PC-9 (cell line): ENCODE results near the gene CERKL. TPM values are rescaled to one million over a fixed set of nuclear protein-coding genes. Genes with fewer than 3 reads are reported as not detected.

ENCODE experiments used
- BruUV-seq: library from RNA; stranded (reverse); fragments of 400-500 nt; replicated peaks from 2 replicates; lab custom pipeline; 2021; lab: Mats Ljungman, UMichigan
- CTCF ChIA-PET: fragments of 300-600 bp; sonication (Branson Sonifier 250); formaldehyde crosslinking; loops from one replicate; lab custom pipeline; 2022; ENCODE audit warnings: antibody characterized with exemption; lab: Charles Lee
- POLR2A ChIA-PET: fragments of 300-600 bp; sonication (Branson Sonifier 250); formaldehyde crosslinking; loops from one replicate; lab custom pipeline; 2022; ENCODE audit warnings: antibody characterized with exemption; ENCODE audit not compliant: unreplicated experiment; lab: Charles Lee
- DNase-seq, 2 experiments: peaks; one replicate each; pipeline versions ENCODE4 v3.0.0 to v3.0.0-alpha.2; 2015 to 2022; ENCODE audit warnings: mixed read lengths in 1 of 2
- H2AFZ ChIP-seq: fragments of 200-600 bp; sonication (generic); 2 replicates; pipeline ENCODE4 v1.8.1; 2017; ENCODE audit warnings: antibody characterized with exemption
- H3F3A ChIP-seq: fragments of 200-600 bp; sonication (generic); 2 replicates; pipeline ENCODE4 v1.8.1; 2017; ENCODE audit warnings: antibody characterized with exemption, mild to moderate bottlenecking, low read depth; ENCODE audit not compliant: insufficient read depth
- H3K27ac ChIP-seq: fragments of 200-600 bp; sonication (generic); 2 replicates; pipeline ENCODE4 v1.6.1; 2016; ENCODE audit warnings: mixed run types
- H3K27me3 ChIP-seq: fragments of 200-600 bp; sonication (generic); 2 replicates; pipeline ENCODE4 v1.6.1; 2016; ENCODE audit warnings: low read depth, mixed run types; ENCODE audit not compliant: insufficient read depth
- H3K36me3 ChIP-seq: fragments of 200-600 bp; sonication (generic); 2 replicates; pipeline ENCODE4 v1.6.1; 2016; ENCODE audit warnings: low read depth, mixed run types
- H3K4me1 ChIP-seq: fragments of 200-600 bp; sonication (generic); replicated peaks from 2 replicates; pipeline ENCODE4 v1.6.1; 2016; ENCODE audit warnings: mixed run types; ENCODE audit not compliant: insufficient read depth
- H3K4me2 ChIP-seq: fragments of 200-600 bp; sonication (generic); 2 replicates; pipeline ENCODE4 v1.6.1; 2017; ENCODE audit warnings: mixed run types
- H3K4me3 ChIP-seq: fragments of 200-600 bp; sonication (generic); 2 replicates; pipeline ENCODE4 v1.6.1; 2016; ENCODE audit warnings: mixed run types
- H3K79me2 ChIP-seq: fragments of 200-600 bp; sonication (generic); 2 replicates; pipeline ENCODE4 v1.6.1; 2017; ENCODE audit warnings: low read depth, mixed run types
- H3K9me2 ChIP-seq: fragments of 200-600 bp; sonication (generic); 2 replicates; pipeline ENCODE4 v1.8.1; 2017; ENCODE audit warnings: mild to moderate bottlenecking; ENCODE audit not compliant: insufficient read depth
- H3K9me3 ChIP-seq: fragments of 200-600 bp; sonication (generic); 2 replicates; pipeline ENCODE4 v1.8.1; 2016; ENCODE audit warnings: low read depth; ENCODE audit not compliant: insufficient read depth
- H4K20me1 ChIP-seq: fragments of 200-600 bp; sonication (generic); 2 replicates; pipeline ENCODE4 v1.8.1; 2017; ENCODE audit not compliant: insufficient read depth
- EZH2 ChIP-seq: fragments of 200-600 bp; sonication (generic); IDR thresholded peaks from 2 replicates; pipeline ENCODE4 v1.8.0; 2017; ENCODE audit warnings: antibody characterized with exemption, low read depth
- intact Hi-C: fragments of 100-400 bp; cut with micrococcal nuclease; formaldehyde crosslinking; loops from one replicate; pipeline ENCODE4 v1.10.0; 2022; ENCODE audit not compliant: unreplicated experiment
- total RNA-seq: library from RNA; stranded (reverse); gene quantifications from 2 replicates; pipeline ENCODE4 v1.2.3, GENCODE V29; 2021
- TF ChIP-seq, protein P1 (sequence below): fragments of 200-600 bp; sonication (generic); conservative IDR thresholded peaks from 2 replicates; pipeline ENCODE4 v1.6.1; 2017; ENCODE audit warnings: mixed run types, antibody characterized with exemption, mild to moderate bottlenecking, moderate library complexity

Gene CERKL
- total RNA-seq, 1 experiment from 2014 or later = 1.6 TPM

DNA sequence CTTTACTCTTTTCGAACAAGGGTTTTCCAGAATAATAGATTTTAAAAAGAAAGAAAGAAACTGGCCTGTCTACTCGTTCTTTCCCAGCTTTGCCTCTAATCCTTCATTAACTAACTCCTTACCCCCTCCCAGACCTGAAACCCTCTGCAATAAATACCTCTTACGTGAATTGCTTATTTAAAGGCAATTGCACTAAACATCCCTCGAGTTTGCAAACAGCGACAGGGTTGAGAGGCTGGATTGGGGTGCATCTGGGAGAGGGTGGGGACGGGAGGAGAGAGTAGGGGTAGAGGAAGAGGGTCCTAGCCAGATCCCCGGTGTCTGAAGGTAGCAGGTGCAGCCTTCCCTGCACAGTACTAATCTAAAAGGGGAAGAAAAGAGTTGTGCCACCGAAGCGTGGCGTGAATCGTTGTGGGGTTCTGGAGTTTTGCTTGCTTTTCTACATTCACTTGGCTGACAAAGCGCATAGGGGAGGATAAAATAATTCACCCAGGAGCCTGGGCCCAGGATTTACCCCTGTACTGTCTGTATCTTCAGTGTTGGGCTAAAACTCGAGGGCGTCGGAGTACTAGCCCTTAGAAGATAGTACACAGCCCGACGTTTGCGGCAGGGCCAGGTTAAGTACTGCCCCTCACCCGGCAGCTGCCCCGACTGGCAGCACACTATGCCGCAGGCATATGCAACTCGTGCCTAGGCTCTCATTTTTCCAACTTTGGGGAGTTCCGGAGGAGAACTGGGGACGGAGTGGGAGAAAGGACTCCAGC, 25.3 kb upstream of the CERKL start:
- H3F3A ChIP-seq = no peaks in the 10 kb centered on the region
- H3K9me3 ChIP-seq = no peaks in the 10 kb centered on the region; the same call in 1 of the 2 replicates
- no peaks in the 10 kb centered on the region for H3K4me1 ChIP-seq
- DNase-seq = no peak
- intact Hi-C loops = loop anchor here (10.0 kb wide), 1 partner anchor 577 kb away; no protein-coding TSS in a partner anchor
- ChIA-PET POLR2A (no interaction called here), CTCF (interaction anchor here (0.7 kb wide), 1 partner anchor 217 kb away, joined by 4 read pairs; no protein-coding TSS in a partner anchor)
- TF ChIP-seq, protein P1, sequence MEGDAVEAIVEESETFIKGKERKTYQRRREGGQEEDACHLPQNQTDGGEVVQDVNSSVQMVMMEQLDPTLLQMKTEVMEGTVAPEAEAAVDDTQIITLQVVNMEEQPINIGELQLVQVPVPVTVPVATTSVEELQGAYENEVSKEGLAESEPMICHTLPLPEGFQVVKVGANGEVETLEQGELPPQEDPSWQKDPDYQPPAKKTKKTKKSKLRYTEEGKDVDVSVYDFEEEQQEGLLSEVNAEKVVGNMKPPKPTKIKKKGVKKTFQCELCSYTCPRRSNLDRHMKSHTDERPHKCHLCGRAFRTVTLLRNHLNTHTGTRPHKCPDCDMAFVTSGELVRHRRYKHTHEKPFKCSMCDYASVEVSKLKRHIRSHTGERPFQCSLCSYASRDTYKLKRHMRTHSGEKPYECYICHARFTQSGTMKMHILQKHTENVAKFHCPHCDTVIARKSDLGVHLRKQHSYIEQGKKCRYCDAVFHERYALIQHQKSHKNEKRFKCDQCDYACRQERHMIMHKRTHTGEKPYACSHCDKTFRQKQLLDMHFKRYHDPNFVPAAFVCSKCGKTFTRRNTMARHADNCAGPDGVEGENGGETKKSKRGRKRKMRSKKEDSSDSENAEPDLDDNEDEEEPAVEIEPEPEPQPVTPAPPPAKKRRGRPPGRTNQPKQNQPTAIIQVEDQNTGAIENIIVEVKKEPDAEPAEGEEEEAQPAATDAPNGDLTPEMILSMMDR = no peak
- TF ChIP-seq EZH2 = no peak
- no peak overlapping the region for H2AFZ ChIP-seq
- no peaks in the 10 kb centered on the region for H3K79me2 ChIP-seq
- no peaks in the 10 kb centered on the region for H3K9me2 ChIP-seq
- H3K4me3 ChIP-seq = no peak overlapping the region
- no peak overlapping the region for H3K4me2 ChIP-seq
- H4K20me1 ChIP-seq = no peaks in the 10 kb centered on the region
- no TSS peak for BruUV-seq
- no peaks in the 10 kb centered on the region for H3K27me3 ChIP-seq
- no peak overlapping the region for H3K27ac ChIP-seq
- H3K36me3 ChIP-seq = no peaks in the 10 kb centered on the region

DNA sequence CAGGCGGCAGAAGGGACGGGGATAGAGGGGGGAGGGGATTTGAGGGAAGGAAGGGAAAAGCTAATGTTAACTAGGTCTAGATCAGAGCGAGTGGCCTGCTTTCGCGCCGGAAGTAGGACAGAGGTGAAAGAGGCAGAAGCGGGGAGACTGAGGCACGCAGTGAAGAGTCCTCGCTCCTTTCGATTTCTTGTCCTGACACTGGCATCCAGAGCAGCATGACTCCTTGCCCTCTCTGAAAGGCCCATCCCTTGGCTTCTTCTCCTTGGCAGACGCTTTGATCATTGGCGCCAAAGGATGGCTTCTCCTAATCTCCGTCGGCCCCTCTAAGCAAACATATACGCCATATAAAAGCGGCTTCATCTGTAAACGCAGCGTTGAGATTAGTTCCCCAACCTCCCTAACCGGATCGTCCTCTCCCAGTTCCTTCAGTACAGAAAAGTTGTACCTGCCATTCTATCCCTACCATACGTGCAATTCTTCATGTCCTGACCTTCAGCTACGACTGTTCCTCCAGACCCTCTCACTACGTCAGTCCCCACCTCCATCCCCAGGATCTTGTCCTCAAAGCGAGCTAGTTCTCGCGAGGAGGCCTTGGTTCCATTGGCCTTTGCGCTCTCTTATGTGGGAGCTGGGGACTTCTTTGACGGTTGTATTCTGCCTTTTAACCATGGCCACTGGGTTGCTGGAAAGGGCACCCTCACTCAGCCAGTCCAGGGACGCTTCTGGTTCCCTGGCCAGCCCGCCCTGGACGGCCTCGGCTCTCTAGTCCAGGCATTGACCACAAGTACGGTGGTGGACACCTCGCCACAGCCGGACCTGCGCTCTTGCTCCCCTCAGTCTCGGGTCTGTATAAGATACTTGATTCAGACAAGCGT, 24.3 kb upstream of the CERKL start:
- H3K4me2 ChIP-seq = no peak overlapping the region
- H3K79me2 ChIP-seq = no peaks in the 10 kb centered on the region
- BruUV-seq = no TSS peak
- no peaks in the 10 kb centered on the region for H4K20me1 ChIP-seq
- H3K4me3 ChIP-seq = no peak overlapping the region
- intact Hi-C loops = loop anchor here (10.0 kb wide), 1 partner anchor 576 kb away; no protein-coding TSS in a partner anchor
- H3K9me2 ChIP-seq = no peaks in the 10 kb centered on the region
- H3K27ac ChIP-seq = no peak overlapping the region
- TF ChIP-seq, protein P1 = no peak
- no peak for TF ChIP-seq EZH2
- CTCF ChIA-PET = interaction anchor here (0.7 kb wide), 1 partner anchor 218 kb away, joined by 4 read pairs; no protein-coding TSS in a partner anchor
- no peaks in the 10 kb centered on the region for H3K27me3 ChIP-seq
- no peaks in the 10 kb centered on the region for H3F3A ChIP-seq
- no peaks in the 10 kb centered on the region; the same call in 1 of the 2 replicates for H3K9me3 ChIP-seq
- H3K4me1 ChIP-seq = no peaks in the 10 kb centered on the region
- POLR2A ChIA-PET = no interaction called here
- DNase-seq = no peak
- H2AFZ ChIP-seq = no peak overlapping the region; the same call in 1 of the 2 replicates
- H3K36me3 ChIP-seq = no peaks in the 10 kb centered on the region
